LNCAP (cell line): ENCODE measurements around the gene TMEM218.

Experiments used
- TF ChIP-seq, protein P1 (sequence below): fragments of 450-650 bp; IDR thresholded peaks from 2 replicates; pipeline ENCODE4 v1.5.1; 2017; ENCODE audit warnings: mild to moderate bottlenecking

Gene TMEM218

DNA sequence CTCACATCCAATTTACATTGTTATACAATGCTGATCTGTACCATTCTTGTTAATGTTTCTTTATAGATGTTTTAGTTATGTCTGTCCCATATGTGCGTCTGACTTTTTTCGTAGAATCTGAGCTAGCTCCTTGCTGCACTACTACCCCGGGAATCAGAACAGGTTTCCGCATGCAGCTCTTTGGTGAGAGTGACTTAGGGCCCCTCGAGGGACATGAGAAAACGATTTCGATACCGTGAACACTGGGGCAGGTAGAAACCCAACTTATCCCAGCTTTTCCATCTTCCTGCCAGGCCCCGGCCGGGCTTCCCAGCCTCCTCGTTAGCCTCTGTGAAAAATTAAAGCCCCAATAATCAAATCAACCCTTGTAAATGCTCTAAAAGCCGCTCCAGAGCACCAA is 29.8 kb upstream of the TMEM218 start:
- TF ChIP-seq, protein P1, sequence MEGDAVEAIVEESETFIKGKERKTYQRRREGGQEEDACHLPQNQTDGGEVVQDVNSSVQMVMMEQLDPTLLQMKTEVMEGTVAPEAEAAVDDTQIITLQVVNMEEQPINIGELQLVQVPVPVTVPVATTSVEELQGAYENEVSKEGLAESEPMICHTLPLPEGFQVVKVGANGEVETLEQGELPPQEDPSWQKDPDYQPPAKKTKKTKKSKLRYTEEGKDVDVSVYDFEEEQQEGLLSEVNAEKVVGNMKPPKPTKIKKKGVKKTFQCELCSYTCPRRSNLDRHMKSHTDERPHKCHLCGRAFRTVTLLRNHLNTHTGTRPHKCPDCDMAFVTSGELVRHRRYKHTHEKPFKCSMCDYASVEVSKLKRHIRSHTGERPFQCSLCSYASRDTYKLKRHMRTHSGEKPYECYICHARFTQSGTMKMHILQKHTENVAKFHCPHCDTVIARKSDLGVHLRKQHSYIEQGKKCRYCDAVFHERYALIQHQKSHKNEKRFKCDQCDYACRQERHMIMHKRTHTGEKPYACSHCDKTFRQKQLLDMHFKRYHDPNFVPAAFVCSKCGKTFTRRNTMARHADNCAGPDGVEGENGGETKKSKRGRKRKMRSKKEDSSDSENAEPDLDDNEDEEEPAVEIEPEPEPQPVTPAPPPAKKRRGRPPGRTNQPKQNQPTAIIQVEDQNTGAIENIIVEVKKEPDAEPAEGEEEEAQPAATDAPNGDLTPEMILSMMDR, result no peak

DNA sequence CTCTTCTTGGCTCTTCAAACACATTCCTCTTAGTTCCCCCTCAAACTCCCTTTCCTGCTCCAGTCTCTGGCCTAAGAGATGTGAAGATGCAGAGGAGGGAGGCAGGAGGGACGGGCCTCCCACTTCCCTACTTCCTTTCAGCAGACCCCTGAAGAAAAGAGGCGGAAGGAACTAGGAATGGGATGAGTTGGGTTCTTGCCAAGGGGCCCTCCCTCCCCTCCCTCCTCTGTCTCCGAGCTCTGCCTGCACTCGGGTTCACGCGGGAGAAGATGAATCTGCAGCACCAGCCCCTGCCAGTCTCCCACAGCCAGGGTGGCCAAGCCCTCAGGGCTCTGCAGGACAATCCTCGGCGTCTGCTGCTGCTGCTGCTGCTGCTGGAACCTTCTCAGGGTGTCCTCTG is 28.8 kb upstream of the TMEM218 start:
- TF ChIP-seq, protein P1, result no peak

DNA sequence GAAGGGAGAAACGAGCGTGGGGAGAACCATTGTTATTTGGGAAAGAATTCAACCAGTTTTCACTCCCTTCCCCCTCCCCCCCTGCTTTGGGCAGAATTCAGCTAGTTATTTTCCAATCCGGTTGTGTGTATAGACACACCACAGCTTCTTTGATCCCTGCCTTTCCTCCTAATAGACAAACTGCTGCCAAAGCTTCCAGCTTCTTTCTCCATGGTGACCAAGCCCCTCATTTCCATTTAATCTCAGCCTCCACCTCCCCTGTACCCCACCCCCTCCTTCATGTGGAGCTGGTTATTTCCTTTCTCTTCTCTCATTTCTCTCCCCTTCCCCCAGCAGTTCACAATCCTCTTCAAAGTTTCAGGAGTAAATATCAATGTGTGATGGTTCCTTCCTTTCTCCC is 28.4 kb upstream of the TMEM218 start:
- TF ChIP-seq, protein P1, result no peak

DNA sequence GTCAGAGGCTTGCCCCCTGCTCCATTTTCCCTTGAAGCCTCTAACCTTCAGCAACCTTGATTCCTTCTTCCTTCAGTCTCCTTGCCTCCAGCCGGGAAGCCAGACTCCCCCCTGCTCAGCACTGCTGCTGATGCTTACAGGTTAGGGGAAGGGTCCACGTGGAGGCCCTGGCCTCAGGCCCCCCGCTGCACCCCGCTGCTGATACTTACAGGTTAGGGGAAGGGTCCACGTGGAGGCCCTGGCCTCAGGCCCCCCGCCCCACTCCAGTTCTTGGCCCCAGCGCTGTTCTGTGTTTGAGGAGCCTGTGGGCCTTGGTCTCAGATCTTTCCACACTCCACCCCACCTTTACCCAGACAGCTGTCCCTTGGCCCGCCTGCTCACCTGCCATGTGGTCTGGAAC is 27.5 kb upstream of the TMEM218 start:
- TF ChIP-seq, protein P1, result no peak

DNA sequence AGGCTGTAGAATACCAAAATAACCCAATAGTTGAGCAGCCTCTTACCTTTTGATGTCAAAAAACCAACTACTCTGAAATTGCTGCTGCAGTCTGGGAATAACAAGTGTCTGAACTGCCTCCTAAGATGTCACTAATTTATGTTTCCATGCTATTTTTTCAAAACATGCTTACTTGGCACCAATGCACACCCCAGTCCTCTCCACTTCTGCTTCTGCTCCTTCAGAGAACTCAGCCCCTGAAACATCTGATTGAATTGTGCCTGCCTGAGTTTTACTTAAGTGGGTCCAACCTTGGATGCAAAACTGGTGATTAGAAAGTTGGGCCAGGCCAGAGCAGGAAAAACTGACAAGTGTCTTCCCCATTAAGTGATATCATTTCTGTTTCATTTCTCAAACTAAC is 24.6 kb upstream of the TMEM218 start:
- TF ChIP-seq, protein P1, result no peak

DNA sequence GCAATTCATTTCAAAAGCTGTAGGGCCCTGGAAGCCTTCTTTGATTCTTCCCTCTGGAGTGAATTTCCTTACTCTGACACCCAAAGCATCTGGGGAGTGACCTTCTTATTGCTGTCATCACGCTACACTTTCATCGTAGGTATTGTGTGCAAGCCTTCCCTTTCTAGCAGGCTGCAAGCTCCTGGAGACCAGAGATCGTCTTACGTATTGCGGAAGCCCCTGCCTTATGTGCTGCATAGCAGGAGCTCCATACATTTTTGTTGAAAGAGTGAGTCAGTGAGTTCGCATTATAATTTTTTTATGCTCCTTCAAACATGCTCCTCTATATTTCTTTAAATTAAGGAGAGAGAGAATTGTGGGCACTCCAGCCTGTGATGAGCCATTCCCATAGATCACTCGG is 21.2 kb upstream of the TMEM218 start:
- TF ChIP-seq, protein P1, result no peak

DNA sequence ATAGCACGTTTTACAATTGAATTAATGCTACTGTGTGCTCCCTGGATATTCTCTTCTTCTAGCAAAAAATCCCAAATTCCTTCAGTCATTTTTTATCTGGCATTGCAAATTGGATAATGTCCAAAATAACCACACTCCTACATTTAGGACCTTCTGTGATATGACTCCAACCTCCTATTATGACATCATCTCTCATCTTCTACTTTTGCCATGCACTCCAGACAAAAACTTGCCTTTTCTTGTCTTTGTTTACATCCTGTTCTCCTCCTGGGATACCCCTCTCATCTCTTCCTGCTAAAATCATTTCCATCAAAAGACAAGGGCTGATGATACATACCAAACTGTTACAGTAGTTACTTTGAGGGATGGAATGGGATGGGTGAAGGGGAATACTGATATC is 20.6 kb upstream of the TMEM218 start:
- TF ChIP-seq, protein P1, result no peak

DNA sequence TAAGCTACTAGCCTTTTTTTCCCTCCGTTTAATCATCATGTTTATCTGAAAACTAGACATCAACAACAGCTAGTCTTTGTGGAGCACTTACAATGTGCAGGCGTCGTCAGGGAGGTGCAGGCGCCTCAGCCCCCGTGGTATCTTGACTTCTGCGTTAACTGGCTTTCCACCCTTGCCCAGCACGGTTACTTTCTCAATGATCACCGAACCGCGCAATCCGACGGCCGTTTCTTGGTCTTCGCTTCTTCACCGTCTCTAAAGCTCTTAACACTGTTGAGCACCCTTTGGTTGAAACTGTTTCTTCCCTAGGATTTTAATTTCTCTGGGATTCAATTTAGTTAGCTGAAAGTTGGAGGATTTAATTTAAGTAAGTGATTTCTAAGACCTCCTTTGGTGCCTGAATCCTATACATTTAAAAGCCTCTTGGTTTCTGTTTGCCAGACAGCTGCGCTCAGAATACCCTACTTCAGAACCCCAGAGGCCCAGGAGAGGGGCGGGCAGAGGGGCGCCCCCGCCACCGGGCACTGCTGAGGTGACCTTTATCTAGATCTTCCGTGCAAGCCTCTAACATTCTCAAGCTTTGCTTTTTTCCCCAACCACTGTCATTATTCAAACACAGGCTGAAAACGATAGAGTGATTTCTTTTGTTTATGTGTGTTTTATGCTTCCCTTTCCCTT is 18.0 kb upstream of the TMEM218 start:
- TF ChIP-seq, protein P1, result no peak
